Mucosa of stomach (tissue), 1 donor: ENCODE measurements around the gene CAPN11.

Experiments used
- H3K27me3 ChIP-seq: one replicate; pipeline ENCODE4 v1.7.0; 2013; ENCODE audit warnings: mild to moderate bottlenecking, low read length; ENCODE audit not compliant: control insufficient read depth, insufficient read depth
- H3K36me3 ChIP-seq: one replicate; pipeline ENCODE4 v1.7.0; 2013; ENCODE audit warnings: low read length; ENCODE audit not compliant: control insufficient read depth, insufficient read depth
- H3K4me1 ChIP-seq: one replicate; pipeline ENCODE4 v1.7.0; 2013; ENCODE audit warnings: mild to moderate bottlenecking, low read length; ENCODE audit not compliant: control insufficient read depth, insufficient read depth
- H3K4me3 ChIP-seq: one replicate; pipeline ENCODE4 v1.7.0; 2013; ENCODE audit warnings: low read length
- H3K9ac ChIP-seq: one replicate; pipeline ENCODE4 v1.7.0; 2013; ENCODE audit warnings: mild to moderate bottlenecking, low read length, moderate library complexity
- H3K9me3 ChIP-seq: one replicate; pipeline ENCODE4 v1.7.0; 2013; ENCODE audit warnings: mild to moderate bottlenecking, low read length, moderate library complexity; ENCODE audit not compliant: control insufficient read depth
- donor health status: Pancreatic carcinoma.

The CAPN11 gene

GRCh38 chr6:44203955-44204354, 45.3 kb downstream of the CAPN11 start:
- no peak overlapping the region for H3K4me3 ChIP-seq
- H3K36me3 ChIP-seq: no peaks in the 10 kb centered on the region
- no peaks in the 10 kb centered on the region for H3K9me3 ChIP-seq
- H3K27me3 ChIP-seq: no peaks in the 10 kb centered on the region
- H3K4me1 ChIP-seq: peaks cover 26% of the 10 kb centered on the region
- no peak overlapping the region for H3K9ac ChIP-seq

- no peak overlapping the region for H3K9ac ChIP-seq
Measured at GRCh38 chr6:44207966-44208365, 49.3 kb downstream of the CAPN11 start.

GRCh38 chr6:44211284-44211683, 52.7 kb downstream of the CAPN11 start:
- Histone ChIP-seq H3K4me3 (no peak overlapping the region), H3K9ac (no peak overlapping the region), H3K9me3 (no peaks in the 10 kb centered on the region), H3K27me3 (no peaks in the 10 kb centered on the region), H3K36me3 (no peaks in the 10 kb centered on the region), H3K4me1 (peaks cover 4% of the 10 kb centered on the region)

More at GRCh38 chr6:44207966-44208365, 49.3 kb downstream of the CAPN11 start:
- Histone ChIP-seq H3K36me3 (no peaks in the 10 kb centered on the region), H3K27me3 (no peaks in the 10 kb centered on the region), H3K4me3 (no peak overlapping the region), H3K4me1 (peaks cover 12% of the 10 kb centered on the region), H3K9me3 (no peaks in the 10 kb centered on the region)

DNA sequence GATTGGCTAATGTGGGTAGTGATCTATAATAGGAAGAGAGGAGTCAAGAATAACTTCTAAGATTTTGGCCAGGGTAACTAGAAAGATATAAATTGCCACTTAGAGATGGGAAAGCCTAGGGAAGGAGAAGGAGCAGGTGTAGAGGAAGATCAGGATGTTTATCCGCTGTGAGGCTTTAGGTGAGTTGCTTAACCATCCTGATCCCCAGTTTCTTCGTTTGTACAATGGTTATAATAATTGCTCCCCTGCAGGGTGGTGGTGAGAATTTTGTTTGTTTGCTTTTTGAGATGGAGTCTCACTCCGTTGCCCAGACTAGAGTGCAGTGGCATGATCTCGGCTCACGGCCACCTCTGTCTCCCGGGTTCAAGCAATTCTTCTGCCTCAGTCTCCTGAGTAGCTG, 55.7 kb downstream of the CAPN11 start:
- Histone ChIP-seq H3K9ac (no peak overlapping the region), H3K36me3 (no peaks in the 10 kb centered on the region), H3K27me3 (no peaks in the 10 kb centered on the region), H3K9me3 (no peaks in the 10 kb centered on the region), H3K4me3 (no peak overlapping the region), H3K4me1 (peaks cover 34% of the 10 kb centered on the region)

DNA sequence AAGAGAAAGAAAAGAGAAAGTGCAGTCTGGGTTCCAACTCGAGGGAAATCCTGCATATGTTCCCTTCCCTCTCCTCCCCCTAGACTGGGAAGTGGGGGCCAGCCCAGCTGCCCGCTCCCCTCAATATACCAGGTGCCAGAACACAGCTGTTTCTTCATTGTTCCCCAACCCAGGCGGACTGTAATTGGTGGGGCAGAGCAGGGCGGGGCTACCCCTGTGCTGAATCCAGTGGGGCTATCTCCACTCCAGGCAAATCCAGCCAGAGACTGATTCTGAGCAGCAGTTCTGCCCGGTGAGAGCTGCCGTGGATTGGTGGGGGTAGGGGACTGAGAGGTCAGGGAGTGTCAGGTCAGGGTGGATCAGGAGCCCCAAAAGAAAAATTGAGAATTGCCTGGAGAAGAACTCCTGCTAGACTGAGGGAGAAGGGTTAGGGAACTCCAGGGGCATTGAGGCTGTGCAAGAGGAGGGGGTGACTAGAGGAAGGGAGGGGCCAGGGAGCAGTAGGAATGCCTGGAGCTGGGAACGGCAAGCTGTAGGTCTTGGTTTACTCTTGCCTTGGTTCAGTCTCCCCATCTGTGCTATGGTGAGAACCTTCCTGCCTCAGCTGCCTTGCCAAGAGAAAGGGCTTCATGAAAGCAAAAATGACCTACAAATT, 58.2 kb downstream of the CAPN11 start, which contains the start of gene MYMX:
MYMX (plus strand) TSS at position 250 of the 655 bp plus-strand sequence. CDS start 546 bp downstream, outside the sequence.
- Histone ChIP-seq H3K27me3 (no peaks in the 10 kb centered on the region), H3K36me3 (no peaks in the 10 kb centered on the region), H3K4me1 (peaks cover 54% of the 10 kb centered on the region), H3K9me3 (no peaks in the 10 kb centered on the region), H3K4me3 (no peak within 1 kb of the TSS), H3K9ac (peak within 1 kb of the TSS; percentile 38)

GRCh38 chr6:44217332-44218143, 58.9 kb downstream of the CAPN11 start:
- H3K36me3 ChIP-seq: no peaks in the 10 kb centered on the region
- H3K9me3 ChIP-seq: no peaks in the 10 kb centered on the region
- no peak overlapping the region for H3K4me3 ChIP-seq
- H3K9ac ChIP-seq: peak overlapping the region; percentile 38
- H3K27me3 ChIP-seq: no peaks in the 10 kb centered on the region
- H3K4me1 ChIP-seq: peaks cover 61% of the 10 kb centered on the region

DNA sequence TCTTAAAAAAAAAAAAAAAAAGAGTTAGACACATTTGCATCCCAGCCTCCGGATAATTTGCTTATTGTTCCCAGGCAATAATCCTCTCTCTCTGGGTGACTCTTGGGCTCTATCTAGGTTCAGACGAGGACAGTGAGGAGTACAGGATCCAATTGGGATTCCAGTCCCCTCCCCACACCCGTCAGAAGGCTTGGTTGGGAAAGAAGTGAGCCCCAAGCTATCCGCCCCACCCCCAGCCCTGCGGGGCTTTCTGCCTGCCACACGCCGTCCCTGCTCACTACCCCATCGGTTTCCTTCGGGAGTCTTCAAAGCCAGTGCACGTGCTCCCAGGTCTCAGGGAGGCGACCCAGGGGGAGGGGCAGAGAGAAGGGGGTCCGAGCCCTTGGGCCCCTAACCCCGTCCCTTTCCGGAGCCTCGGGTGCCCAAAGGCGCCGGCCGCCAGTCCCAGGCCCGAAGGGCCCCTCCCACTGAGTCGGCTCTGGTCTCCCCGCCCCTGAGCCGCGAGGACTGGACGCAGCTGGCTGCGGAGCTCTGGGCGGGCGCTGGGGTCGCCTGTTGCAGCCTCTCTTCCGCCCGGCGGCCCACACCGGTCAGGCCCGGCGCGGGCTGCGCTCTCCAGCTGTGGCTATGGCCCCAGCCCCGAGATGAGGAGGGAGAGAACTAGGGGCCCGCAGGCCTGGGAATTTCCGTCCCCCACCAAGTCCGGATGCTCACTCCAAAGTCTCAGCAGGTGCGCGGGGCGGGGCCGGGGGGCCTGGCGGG, 60.6 kb downstream of the CAPN11 start:
- H3K4me1 ChIP-seq: peaks cover 75% of the 10 kb centered on the region
- H3K4me3 ChIP-seq: peak overlapping the region; percentile 71
- H3K27me3 ChIP-seq: no peaks in the 10 kb centered on the region
- H3K9me3 ChIP-seq: no peaks in the 10 kb centered on the region
- peak overlapping the region; percentile 76 for H3K9ac ChIP-seq
- H3K36me3 ChIP-seq: no peaks in the 10 kb centered on the region

- no peaks in the 10 kb centered on the region for H3K9me3 ChIP-seq
- no peaks in the 10 kb centered on the region for H3K36me3 ChIP-seq
- H3K4me3 ChIP-seq: peak overlapping the region; percentile 69
- H3K27me3 ChIP-seq: no peaks in the 10 kb centered on the region
- peaks cover 81% of the 10 kb centered on the region for H3K4me1 ChIP-seq
- peak overlapping the region; percentile 76 for H3K9ac ChIP-seq
Measured at GRCh38 chr6:44219815-44220784, 61.5 kb downstream of the CAPN11 start.

- Histone ChIP-seq H3K9ac (peak overlapping the region; percentile 66), H3K4me1 (peaks cover 87% of the 10 kb centered on the region), H3K36me3 (no peaks in the 10 kb centered on the region)
Measured at GRCh38 chr6:44220913-44221290, 62.3 kb downstream of the CAPN11 start.

DNA sequence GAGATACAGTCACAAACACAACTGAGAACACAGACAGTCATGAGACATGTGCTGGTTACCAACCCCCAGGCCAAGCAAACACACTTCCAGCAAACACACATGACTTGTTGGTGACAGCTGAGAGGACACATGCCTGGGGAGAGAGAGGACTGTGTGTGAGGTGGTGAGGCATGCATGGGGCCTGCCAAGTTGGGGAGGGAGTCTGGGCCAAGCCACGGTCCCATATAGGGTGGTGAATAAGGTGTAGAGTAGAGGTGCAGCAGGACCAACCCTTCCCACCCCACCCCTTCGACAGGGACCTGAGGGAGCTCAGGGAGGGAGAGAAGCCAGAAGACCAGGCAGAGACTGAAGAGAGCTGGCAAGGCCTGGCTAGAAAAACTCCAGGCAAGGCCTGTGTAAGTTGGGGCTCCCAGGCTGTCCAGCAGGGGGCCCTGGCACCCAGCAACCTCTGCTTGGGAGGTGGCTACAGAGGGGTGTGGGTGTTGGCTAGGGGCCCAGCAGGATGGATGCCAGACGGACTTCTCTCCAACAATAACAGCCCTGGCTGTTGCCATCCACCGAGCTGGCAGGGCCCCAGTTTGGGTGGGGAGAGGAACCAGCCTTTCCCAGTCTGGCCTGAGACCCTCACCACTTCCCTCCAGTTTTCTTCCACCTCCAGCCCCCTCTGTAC, 62.8 kb downstream of the CAPN11 start:
- Histone ChIP-seq H3K4me3 (no peak overlapping the region), H3K27me3 (no peaks in the 10 kb centered on the region), H3K4me1 (peaks cover 87% of the 10 kb centered on the region), H3K9ac (peak overlapping the region; percentile 66), H3K36me3 (no peaks in the 10 kb centered on the region), H3K9me3 (no peaks in the 10 kb centered on the region)

More at GRCh38 chr6:44220913-44221290, 62.3 kb downstream of the CAPN11 start:
- Histone ChIP-seq H3K9me3 (no peaks in the 10 kb centered on the region), H3K4me3 (no peak overlapping the region), H3K27me3 (no peaks in the 10 kb centered on the region)

DNA sequence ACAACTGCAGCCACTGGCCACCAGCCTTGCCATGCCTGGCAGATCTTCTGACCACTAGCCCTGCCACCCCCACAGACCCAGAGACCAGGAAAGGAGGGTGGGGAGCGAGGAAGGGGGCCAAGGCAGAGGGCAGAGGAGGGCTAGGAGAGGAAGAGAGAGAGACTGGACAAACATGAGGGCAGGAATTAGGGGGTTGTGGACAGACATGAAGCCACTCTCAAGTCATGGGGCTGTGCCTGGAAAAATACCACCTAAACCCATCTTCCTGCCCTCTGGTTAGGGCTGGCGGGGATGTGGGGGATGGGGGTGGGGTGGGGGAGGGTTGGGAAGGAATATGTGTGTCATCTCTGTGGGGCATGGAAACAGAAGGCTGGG, 63.3 kb downstream of the CAPN11 start:
- H3K4me3 ChIP-seq: no peak overlapping the region
- H3K36me3 ChIP-seq: no peaks in the 10 kb centered on the region
- H3K27me3 ChIP-seq: no peaks in the 10 kb centered on the region
- peaks cover 85% of the 10 kb centered on the region for H3K4me1 ChIP-seq
- H3K9me3 ChIP-seq: no peaks in the 10 kb centered on the region
- H3K9ac ChIP-seq: peak overlapping the region; percentile 66
